ENCODE measurements around the gene JAG1.

JAG1 gene

GRCh38 chr20:10673842-10674683 is at the start of gene JAG1:
Gene JAG1, minus strand, starts transcription at chr20:10673999. Its CDS starts 469 bp downstream, at chr20:10673530.
- in situ Hi-C loops (cut with MboI; ENCODE audit: low pct_unique_long_range_greater_than_20kb, low sequenced_read_pairs): loop anchor here (25.0 kb wide), 1 partner anchor 212 kb away; no protein-coding TSS in a partner anchor
- DNase-seq: peak; percentile 95

DNA sequence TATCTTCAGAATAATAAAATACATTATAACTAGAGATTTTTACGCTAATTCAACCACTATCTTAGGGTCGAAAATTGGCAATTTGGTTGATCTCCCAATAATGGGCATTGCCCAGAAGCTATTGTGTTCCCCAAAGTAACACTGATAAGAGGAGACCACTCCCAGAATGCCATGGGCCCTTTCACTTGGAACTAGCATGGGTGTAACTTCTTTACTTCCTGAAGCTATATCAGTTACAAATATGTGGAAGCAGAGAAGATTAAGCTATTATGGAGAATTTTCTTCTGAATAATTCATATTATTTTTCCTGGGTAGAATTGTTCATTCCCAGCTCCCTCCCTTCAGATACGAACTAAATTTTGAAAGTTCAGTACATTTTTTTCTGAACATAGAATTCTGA is 48.2 kb upstream of the JAG1 start:
- DNase-seq: no peak
- in situ Hi-C loops (cut with MboI; ENCODE audit: low pct_unique_long_range_greater_than_20kb, low sequenced_read_pairs): no loop called here

DNA sequence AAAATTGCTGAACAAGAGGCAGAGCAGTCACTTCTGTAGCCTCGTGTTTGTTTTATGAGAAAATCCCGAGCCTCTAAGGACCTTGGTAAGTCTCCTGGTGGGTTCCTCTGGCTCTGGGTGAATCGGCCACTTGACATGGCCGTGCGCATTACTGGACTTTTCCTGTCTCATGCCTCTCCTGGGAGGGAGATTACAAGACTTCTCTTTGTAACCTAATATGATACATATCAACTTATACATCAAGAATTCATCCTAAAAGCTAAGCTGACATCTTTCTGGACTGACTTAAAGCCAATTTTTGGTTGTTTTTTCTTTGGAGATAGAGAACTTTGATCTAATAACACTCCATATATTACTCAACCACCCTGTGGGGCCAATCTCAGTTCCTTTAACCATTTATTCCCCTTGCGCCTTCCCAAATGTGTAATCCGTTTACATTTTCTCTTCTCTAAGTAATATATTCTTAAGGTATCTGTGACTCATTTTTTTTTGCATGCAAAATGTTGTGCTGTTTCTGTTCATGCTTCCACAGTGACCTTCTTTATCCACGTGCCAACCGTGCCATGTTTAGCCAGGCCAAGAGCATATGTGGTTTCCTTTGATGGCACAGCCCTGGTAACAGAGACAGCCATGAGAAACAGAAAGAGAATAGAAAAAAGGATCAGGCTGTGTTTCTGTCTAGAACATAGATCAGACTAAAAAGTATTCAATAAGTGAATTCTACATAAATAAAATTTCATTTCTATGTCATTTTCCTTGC is 47.5 kb upstream of the JAG1 start:
- no peak for DNase-seq
- in situ Hi-C loops (cut with MboI; ENCODE audit: low pct_unique_long_range_greater_than_20kb, low sequenced_read_pairs): no loop called here

DNA sequence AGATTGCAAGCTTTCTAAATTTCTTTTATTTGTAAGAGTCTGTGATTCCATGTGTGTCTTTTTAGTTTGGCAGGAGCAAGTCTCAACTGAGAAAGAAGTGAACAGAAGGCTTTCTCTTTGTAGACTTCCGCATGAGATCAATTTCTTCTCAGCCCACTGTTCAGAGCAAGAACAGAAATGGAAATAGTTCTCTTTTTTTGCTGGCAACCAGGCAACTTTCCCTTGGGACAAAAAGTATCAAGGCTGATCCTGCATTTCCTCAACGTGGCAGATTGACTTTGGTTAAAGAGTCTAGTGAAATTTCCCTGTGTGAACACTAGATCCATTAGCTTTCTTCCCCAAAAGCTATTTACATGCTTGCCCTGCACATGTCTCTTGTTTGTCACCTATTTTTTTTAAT is 46.8 kb upstream of the JAG1 start:
- in situ Hi-C loops (cut with MboI; ENCODE audit: low pct_unique_long_range_greater_than_20kb, low sequenced_read_pairs): no loop called here
- no peak for DNase-seq

- in situ Hi-C loops (cut with MboI; ENCODE audit: low pct_unique_long_range_greater_than_20kb, low sequenced_read_pairs): no loop called here
- no peak for DNase-seq
Observed at GRCh38 chr20:10719740-10720385, 46.1 kb upstream of the JAG1 start.

GRCh38 chr20:10718661-10719060 is 44.9 kb upstream of the JAG1 start:
- DNase-seq: no peak
- in situ Hi-C loops (cut with MboI; ENCODE audit: low pct_unique_long_range_greater_than_20kb, low sequenced_read_pairs): no loop called here

GRCh38 chr20:10716855-10717254 is 43.1 kb upstream of the JAG1 start:
- DNase-seq: no peak
- in situ Hi-C loops (cut with MboI; ENCODE audit: low pct_unique_long_range_greater_than_20kb, low sequenced_read_pairs): no loop called here

DNA sequence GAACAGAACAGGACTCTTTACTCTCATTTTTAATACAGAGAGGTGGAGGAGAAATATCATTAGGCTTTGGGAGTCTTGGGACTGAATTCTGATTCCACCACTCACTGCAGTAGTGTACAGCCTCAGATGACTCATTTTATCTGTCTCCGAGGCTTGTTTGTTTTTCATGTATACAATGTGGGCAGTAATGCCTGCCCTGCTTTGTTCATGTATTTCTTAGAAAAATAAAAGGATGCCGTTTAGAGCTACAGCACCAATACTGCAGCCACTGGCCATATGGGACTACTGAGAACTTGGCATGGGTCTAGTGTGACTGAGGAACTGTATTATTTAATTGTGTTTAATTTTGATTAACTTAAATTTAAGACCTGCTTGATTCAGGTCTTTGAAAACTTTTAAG is 41.2 kb upstream of the JAG1 start:
- no peak for DNase-seq
- in situ Hi-C loops (cut with MboI; ENCODE audit: low pct_unique_long_range_greater_than_20kb, low sequenced_read_pairs): no loop called here

DNA sequence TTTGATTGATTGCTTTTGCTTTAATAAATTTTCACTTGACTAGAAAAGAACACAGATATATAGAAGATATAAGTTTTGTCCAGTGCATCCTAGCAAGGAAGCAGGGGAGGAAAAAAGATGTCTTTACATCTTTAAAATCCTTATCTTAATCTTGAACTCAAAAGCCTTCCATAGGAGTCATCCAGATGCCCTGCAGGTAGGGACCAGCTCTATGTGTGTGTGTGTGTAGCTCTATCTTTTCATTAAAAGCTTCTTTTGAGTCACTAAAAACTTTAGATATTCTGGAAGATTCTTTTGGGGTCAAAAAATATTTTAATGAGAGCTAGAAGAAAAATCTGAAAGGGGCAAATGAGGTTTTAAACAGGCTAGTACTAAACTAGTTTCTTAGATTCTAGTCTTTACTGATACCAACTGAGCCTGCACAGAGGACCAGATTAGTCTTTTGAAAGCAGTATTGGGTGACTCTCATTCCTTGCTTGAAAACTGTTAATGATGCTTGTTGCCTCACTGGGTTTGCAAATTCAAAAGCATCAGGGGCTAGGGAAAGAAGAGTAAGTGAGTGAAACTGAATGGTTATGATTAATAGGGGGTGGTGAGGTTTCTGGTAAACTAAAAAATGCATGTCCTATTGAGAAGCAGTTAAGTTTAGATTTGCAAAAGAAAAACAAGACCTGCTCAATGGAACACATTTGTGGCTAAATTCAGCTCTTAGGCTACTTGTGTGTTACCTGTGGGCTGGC is 40.6 kb upstream of the JAG1 start:
- in situ Hi-C loops (cut with MboI; ENCODE audit: low pct_unique_long_range_greater_than_20kb, low sequenced_read_pairs): no loop called here
- no peak for DNase-seq

DNA sequence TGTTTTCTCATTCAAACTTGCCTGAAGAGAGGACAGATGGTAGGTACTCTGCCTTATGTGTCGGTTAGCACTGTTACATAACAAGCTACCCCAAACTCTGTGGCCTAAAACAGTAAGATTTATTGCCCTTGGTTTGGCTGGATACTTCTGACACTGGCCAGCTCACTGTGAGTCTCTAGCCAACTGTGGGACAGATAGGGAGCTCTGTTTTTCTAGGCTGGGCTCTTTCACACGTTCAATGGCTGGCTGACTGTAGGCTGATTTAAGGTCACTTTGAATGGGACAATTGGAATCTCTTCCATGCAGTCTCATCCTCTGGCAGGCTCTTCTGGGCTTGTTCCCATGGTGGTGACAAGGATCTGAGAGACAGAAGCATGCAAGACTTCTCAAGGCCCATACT is 39.4 kb upstream of the JAG1 start:
- no peak for DNase-seq
- in situ Hi-C loops (cut with MboI; ENCODE audit: low pct_unique_long_range_greater_than_20kb, low sequenced_read_pairs): no loop called here

GRCh38 chr20:10711903-10712451 is 38.2 kb upstream of the JAG1 start:
- in situ Hi-C loops (cut with MboI; ENCODE audit: low pct_unique_long_range_greater_than_20kb, low sequenced_read_pairs): no loop called here

DNA sequence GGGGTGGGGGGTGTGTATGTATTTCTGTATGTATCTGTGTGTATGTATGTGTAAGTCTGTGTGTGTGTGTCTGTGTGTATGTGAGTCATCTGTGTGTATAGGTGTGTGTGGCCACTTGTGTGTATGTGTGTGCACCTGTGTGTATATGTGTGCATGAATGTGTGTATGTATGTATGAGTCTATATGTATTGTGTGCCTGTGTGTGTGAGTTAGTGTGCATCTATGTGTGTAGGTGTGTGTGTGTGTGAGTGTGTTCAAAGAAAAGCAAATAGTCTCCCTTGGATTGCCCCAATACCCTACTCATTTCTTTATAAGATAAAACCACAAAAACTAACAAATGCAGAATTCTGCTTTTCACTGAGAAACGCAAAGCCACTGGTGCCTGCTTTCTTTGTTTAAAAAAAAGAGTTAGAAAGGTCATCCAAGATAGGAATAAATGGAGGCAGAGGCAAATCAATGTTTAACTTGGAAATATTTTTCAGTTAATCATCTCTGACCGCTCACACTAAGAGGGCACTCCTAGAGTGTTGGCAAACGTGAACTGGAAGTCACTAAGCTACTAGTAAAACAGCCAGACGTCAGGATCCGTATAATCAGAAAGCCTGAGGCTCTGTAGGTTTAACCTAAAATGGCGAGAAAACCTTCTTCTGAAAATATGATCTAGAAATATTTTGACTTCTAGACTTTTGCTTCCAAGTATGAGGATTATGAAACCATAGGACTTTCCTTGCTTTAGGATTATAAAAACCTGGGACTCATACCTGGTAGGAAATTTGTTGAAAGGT is 37.4 kb upstream of the JAG1 start:
- in situ Hi-C loops (cut with MboI; ENCODE audit: low pct_unique_long_range_greater_than_20kb, low sequenced_read_pairs): no loop called here
- DNase-seq: no peak

More at GRCh38 chr20:10711903-10712451, 38.2 kb upstream of the JAG1 start:
- no peak for DNase-seq

- no peak for DNase-seq
- in situ Hi-C loops (cut with MboI; ENCODE audit: low pct_unique_long_range_greater_than_20kb, low sequenced_read_pairs): no loop called here
Observed at GRCh38 chr20:10709916-10710315, 36.1 kb upstream of the JAG1 start.

- no peak for DNase-seq
- in situ Hi-C loops (cut with MboI; ENCODE audit: low pct_unique_long_range_greater_than_20kb, low sequenced_read_pairs): no loop called here
Observed at GRCh38 chr20:10708351-10709185, 34.8 kb upstream of the JAG1 start.

DNA sequence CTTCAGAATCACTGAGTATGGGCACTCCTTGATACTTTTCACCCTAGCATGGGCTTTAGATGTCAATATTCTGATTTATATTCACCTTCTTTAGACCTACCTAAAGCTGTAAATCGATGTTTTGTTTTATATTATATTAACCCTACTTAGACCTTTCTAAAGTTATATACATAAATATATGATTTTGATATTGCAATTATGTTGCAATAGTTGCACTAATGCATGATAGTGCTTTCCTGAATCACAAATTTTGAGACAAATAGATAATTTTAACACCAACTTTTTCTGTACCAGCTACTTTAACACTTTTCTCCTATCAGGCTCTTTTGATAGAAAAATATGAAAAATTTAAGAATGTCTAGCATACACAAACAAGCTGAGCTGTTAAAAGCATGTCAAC is 34.0 kb upstream of the JAG1 start:
- in situ Hi-C loops (cut with MboI; ENCODE audit: low pct_unique_long_range_greater_than_20kb, low sequenced_read_pairs): no loop called here

GRCh38 chr20:10707068-10707467 is 33.3 kb upstream of the JAG1 start:
- DNase-seq: no peak
- in situ Hi-C loops (cut with MboI; ENCODE audit: low pct_unique_long_range_greater_than_20kb, low sequenced_read_pairs): no loop called here

More for the DNA sequence above, 34.0 kb upstream of the JAG1 start:
- DNase-seq: no peak

- DNase-seq: no peak
- in situ Hi-C loops (cut with MboI; ENCODE audit: low pct_unique_long_range_greater_than_20kb, low sequenced_read_pairs): no loop called here
Observed at GRCh38 chr20:10706460-10706811, 32.6 kb upstream of the JAG1 start.
